Mesenchymal stem cell (in vitro differentiated cells and primary cell): ENCODE measurements around the gene PCK2. TPM values are rescaled to one million over a fixed set of nuclear protein-coding genes. Genes with fewer than 3 reads are reported as not detected.
A peak's percentile ranks its signal among the peaks of the same experiment; 100 is the strongest.
"Not testable (repeated sequence)": the region's sequence is repeated elsewhere in the genome, so short reads cannot be mapped to it uniquely, and the experiment has no call there.

Experiments used
- DNase-seq: peaks from one replicate; pipeline ENCODE4 v3.0.0-alpha.2; 2013
- H2AFZ ChIP-seq: one replicate; pipeline ENCODE4 v1.6.1; 2013; ENCODE audit warnings: low read depth, mild to moderate bottlenecking, control low read depth, inconsistent platforms, low read length, moderate library complexity
- H2AK5ac ChIP-seq: 2 replicates; pipeline ENCODE4 v1.6.1; 2013; ENCODE audit warnings: low read length, moderate library complexity, mild to moderate bottlenecking, inconsistent platforms; ENCODE audit not compliant: severe bottlenecking
- H2BK120ac ChIP-seq: one replicate; pipeline ENCODE4 v1.6.1; 2013; ENCODE audit warnings: low read depth, mild to moderate bottlenecking, inconsistent platforms, low read length, moderate library complexity
- H2BK12ac ChIP-seq, 2 experiments: one replicate each; pipeline ENCODE4 v1.6.1; 2013; ENCODE audit warnings: inconsistent platforms in 2 of 2, low read length in 2 of 2, mild to moderate bottlenecking in 2 of 2, moderate library complexity in 2 of 2, control low read depth in 1 of 2
- H2BK15ac ChIP-seq: one replicate; pipeline ENCODE4 v1.6.1; 2013; ENCODE audit warnings: mild to moderate bottlenecking, low read depth, inconsistent platforms; ENCODE audit not compliant: poor library complexity, severe bottlenecking
- H2BK5ac ChIP-seq: 2 replicates; pipeline ENCODE4 v1.6.1; 2013; ENCODE audit warnings: low read depth, mild to moderate bottlenecking, low read length, control low read depth, inconsistent platforms; ENCODE audit not compliant: poor library complexity, severe bottlenecking
- H3K14ac ChIP-seq, 2 experiments: one replicate each; pipeline ENCODE4 v1.6.1; 2013; ENCODE audit warnings: inconsistent platforms in 2 of 2, low read length in 2 of 2, control low read depth in 1 of 2, mild to moderate bottlenecking in 1 of 2, moderate library complexity in 1 of 2
- H3K18ac ChIP-seq, 2 experiments: one replicate each; pipeline ENCODE4 v1.6.1; 2013; ENCODE audit warnings: inconsistent platforms in 2 of 2, low read length in 2 of 2, control low read depth in 1 of 2, low read depth in 1 of 2, mild to moderate bottlenecking in 1 of 2
- H3K23ac ChIP-seq, 2 experiments: one replicate each; pipeline ENCODE4 v1.6.1; 2013; ENCODE audit warnings: inconsistent platforms in 2 of 2, low read length in 2 of 2, mild to moderate bottlenecking in 2 of 2, moderate library complexity in 2 of 2, control low read depth in 1 of 2
- H3K27ac ChIP-seq: 2 replicates; pipeline ENCODE4 v1.5.1; 2013; ENCODE audit warnings: mild to moderate bottlenecking, moderate library complexity, low read length, control low read depth, inconsistent platforms; ENCODE audit not compliant: poor library complexity, severe bottlenecking
- H3K27me3 ChIP-seq, 2 experiments: 2 replicates each; pipeline versions ENCODE4 v1.6.1 to v1.7.0; 2013; ENCODE audit warnings: low read length in 2 of 2, mild to moderate bottlenecking in 2 of 2, moderate library complexity in 2 of 2, control low read depth in 1 of 2, inconsistent platforms in 1 of 2; ENCODE audit not compliant: control insufficient read depth in 1 of 2, insufficient read depth in 1 of 2
- H3K36me3 ChIP-seq, 2 experiments: 2 replicates each; pipeline versions ENCODE4 v1.6.1 to v1.7.0; 2013; ENCODE audit warnings: low read length in 2 of 2, control low read depth in 1 of 2, inconsistent platforms in 1 of 2, low read depth in 1 of 2, mild to moderate bottlenecking in 1 of 2; ENCODE audit not compliant: insufficient read depth in 2 of 2, control insufficient read depth in 1 of 2
- H3K4ac ChIP-seq, 2 experiments: one replicate each; pipeline ENCODE4 v1.6.1; 2013; ENCODE audit warnings: inconsistent platforms in 2 of 2, low read length in 2 of 2, mild to moderate bottlenecking in 2 of 2, moderate library complexity in 2 of 2, control low read depth in 1 of 2, low read depth in 1 of 2
- H3K4me1 ChIP-seq: 2 replicates; pipeline ENCODE4 v1.6.1; 2013; ENCODE audit warnings: low read depth, low read length, control low read depth; ENCODE audit not compliant: control insufficient read depth, insufficient read depth
- H3K4me2 ChIP-seq: 2 replicates; pipeline ENCODE4 v1.6.1; 2013; ENCODE audit warnings: low read length, mild to moderate bottlenecking, inconsistent platforms; ENCODE audit not compliant: poor library complexity, severe bottlenecking
- H3K4me3 ChIP-seq, 2 experiments: 2 replicates each; pipeline versions ENCODE4 v1.5.1 to v1.7.0; 2013; ENCODE audit warnings: low read length in 2 of 2, mild to moderate bottlenecking in 2 of 2, control low read depth in 1 of 2, low read depth in 1 of 2; ENCODE audit not compliant: insufficient read depth in 1 of 2
- H3K79me1 ChIP-seq: replicated peaks from 2 replicates; pipeline ENCODE4 v1.6.1; 2013; ENCODE audit warnings: mild to moderate bottlenecking, control low read depth, low read length, inconsistent platforms; ENCODE audit not compliant: poor library complexity, severe bottlenecking
- H3K9ac ChIP-seq: 2 replicates; pipeline ENCODE4 v1.7.0; 2013; ENCODE audit warnings: mild to moderate bottlenecking, low read length, moderate library complexity
- H3K9me3 ChIP-seq: 2 replicates; pipeline ENCODE4 v1.7.0; 2013; ENCODE audit warnings: mild to moderate bottlenecking, low read length; ENCODE audit not compliant: control insufficient read depth
- H4K8ac ChIP-seq: one replicate; pipeline ENCODE4 v1.6.1; 2013; ENCODE audit warnings: inconsistent platforms, mild to moderate bottlenecking, low read length, moderate library complexity
- H4K91ac ChIP-seq: one replicate; pipeline ENCODE4 v1.6.1; 2013; ENCODE audit warnings: mild to moderate bottlenecking, low read length, inconsistent platforms
- WGBS: methylation state at CpG from one replicate; pipeline ENCODE4 v1.1.7; 2013; ENCODE audit warnings: mixed read lengths; 5-methylcytosine and 5-hydroxymethylcytosine counted together
- polyA plus RNA-seq, 2 experiments: library from polyadenylated mRNA; stranded (reverse); fragments of 200-250 nt; gene quantifications; one replicate each; pipeline ENCODE4 v1.2.3, GENCODE V29; 2013

The PCK2 gene
- polyA plus RNA-seq (2013, experiment 1 of 2) = 37.0 TPM
- 35.2 TPM for polyA plus RNA-seq (2013, experiment 2 of 2)

- peak; percentile 90 for DNase-seq
Observed at GRCh38 chr14:24093901-24094840, at the start of gene PCK2. Gene PCK2 (plus strand): TSS chr14:24094311. CDS start chr14:24094406, 95 bp downstream.

GRCh38 chr14:24049002-24049401 lies 45.1 kb upstream of the PCK2 start:
- H3K14ac ChIP-seq, H4K91ac ChIP-seq, H2BK5ac ChIP-seq, H2AK5ac ChIP-seq, DNase-seq, H2BK12ac ChIP-seq, H3K36me3 ChIP-seq, H3K4me2 ChIP-seq, H3K79me1 ChIP-seq, H2BK120ac ChIP-seq, H3K9ac ChIP-seq, H4K8ac ChIP-seq, H3K9me3 ChIP-seq, H3K23ac ChIP-seq, H3K18ac ChIP-seq, H3K27ac ChIP-seq, H2AFZ ChIP-seq, H3K4me3 ChIP-seq, H2BK15ac ChIP-seq, H3K4ac ChIP-seq: not testable (repeated sequence)
- H3K4me1 ChIP-seq = peaks cover 13% of the 10 kb centered on the region
- WGBS = 100% methylated on average over 2 of the region's 2 CpGs
- peaks cover 34 to 62% of the 10 kb centered on the region in 2 experiments for H3K27me3 ChIP-seq

More at GRCh38 chr14:24093901-24094840, at the start of gene PCK2:
- H3K9me3 ChIP-seq = no peaks in the 10 kb centered on the region
- peak within 1 kb of the TSS; percentile 90 for H4K8ac ChIP-seq
- H3K79me1 ChIP-seq = peaks cover 11% of the 10 kb centered on the region
- peak within 1 kb of the TSS; percentile 92 to 97 for H3K18ac ChIP-seq
- peak within 1 kb of the TSS; percentile 87 to 98 for H3K23ac ChIP-seq
- peak within 1 kb of the TSS; percentile 94 for H3K4me2 ChIP-seq
- peak within 1 kb of the TSS; percentile 91 for H4K91ac ChIP-seq
- peak within 1 kb of the TSS; percentile 81 to 90 for H3K4me3 ChIP-seq
- peak within 1 kb of the TSS; percentile 62 for H2BK5ac ChIP-seq
- H2AFZ ChIP-seq = peak within 1 kb of the TSS; percentile 95
- peak within 1 kb of the TSS in 1 of 2 experiments; percentile 92 for H3K14ac ChIP-seq
- peaks cover 0 to 18% of the 10 kb centered on the region in 2 experiments for H3K36me3 ChIP-seq
- no peaks in the 10 kb centered on the region for H3K27me3 ChIP-seq
- 1% methylated on average over 58 of the region's 68 CpGs for WGBS
- H2BK120ac ChIP-seq = peak within 1 kb of the TSS; percentile 82
- peak within 1 kb of the TSS; percentile 83 to 86 for H3K4ac ChIP-seq
- H3K9ac ChIP-seq = peak within 1 kb of the TSS; percentile 88
- H2BK15ac ChIP-seq = peak within 1 kb of the TSS; percentile 82
- H2AK5ac ChIP-seq = no peak within 1 kb of the TSS
- peak within 1 kb of the TSS; percentile 48 for H3K27ac ChIP-seq
- H2BK12ac ChIP-seq = peak within 1 kb of the TSS; percentile 7 to 56
- peaks cover 14% of the 10 kb centered on the region for H3K4me1 ChIP-seq

- not testable (repeated sequence) for H2AFZ ChIP-seq, H2BK120ac ChIP-seq, H4K91ac ChIP-seq, H3K9ac ChIP-seq, H3K9me3 ChIP-seq, H2AK5ac ChIP-seq, H3K27ac ChIP-seq, H2BK12ac ChIP-seq, DNase-seq, H3K23ac ChIP-seq, H3K14ac ChIP-seq, H3K18ac ChIP-seq, H3K79me1 ChIP-seq, H4K8ac ChIP-seq, H3K4ac ChIP-seq, H3K4me2 ChIP-seq, H2BK5ac ChIP-seq, H3K4me3 ChIP-seq, H3K36me3 ChIP-seq
- H3K27me3 ChIP-seq = peaks cover 42 to 71% of the 10 kb centered on the region in 2 experiments
- WGBS = 80% methylated on average over 4 of the region's 8 CpGs
- H2BK15ac ChIP-seq = peak overlapping the region; percentile 15
- H3K4me1 ChIP-seq = peaks cover 13% of the 10 kb centered on the region
Observed at GRCh38 chr14:24050753-24051152, 43.4 kb upstream of the PCK2 start.

- no peak overlapping the region for H3K27ac ChIP-seq
- H3K27me3 ChIP-seq = peaks cover 46 to 74% of the 10 kb centered on the region in 2 experiments
- peaks cover 13% of the 10 kb centered on the region for H3K4me1 ChIP-seq
- peak overlapping the region; percentile 67 for H2BK15ac ChIP-seq
- no peak overlapping the region for H3K4ac ChIP-seq
- WGBS = 18% methylated on average over 11 of the region's 20 CpGs
- H2BK5ac ChIP-seq = no peak overlapping the region
- no peak overlapping the region for H2AK5ac ChIP-seq
- peak overlapping the region; percentile 97 for H3K4me2 ChIP-seq
- H3K36me3 ChIP-seq = no peaks in the 10 kb centered on the region
- no peak overlapping the region for H4K91ac ChIP-seq
- H2BK12ac ChIP-seq = peak overlapping the region in 1 of 2 experiments; percentile 60
- H3K18ac ChIP-seq = peak overlapping the region; percentile 41 to 61
- H2BK120ac ChIP-seq = no peak overlapping the region
- H3K14ac ChIP-seq = no peak overlapping the region
- peak overlapping the region; percentile 81 for H4K8ac ChIP-seq
- H3K79me1 ChIP-seq = no peaks in the 10 kb centered on the region
- no peaks in the 10 kb centered on the region for H3K9me3 ChIP-seq
- H3K23ac ChIP-seq = no peak overlapping the region
- H3K9ac ChIP-seq = peak overlapping the region; percentile 79
- no peak for DNase-seq
- peak overlapping the region; percentile 88 for H2AFZ ChIP-seq
- peak overlapping the region; percentile 61 to 83 for H3K4me3 ChIP-seq
Observed at GRCh38 chr14:24051176-24051788, 42.8 kb upstream of the PCK2 start.
